ENCODE data around the gene TANC1. TPM values are rescaled to one million over a fixed set of nuclear protein-coding genes. Genes with fewer than 3 reads are reported as not detected.

Gene TANC1
- polyA plus RNA-seq, 1 donor (not counting 4 experiments of a cell fraction or from before 2014, with no cell fraction given): 33.5 TPM

- H3K36me3 ChIP-seq (ENCODE audit: control insufficient read depth in 2 of 2, extremely low read depth in 1 of 2, insufficient read depth in 2 of 2, low read length in 2 of 2): peaks cover 0 to 2% of the 10 kb centered on the region in 2 experiments
- no peaks in the 10 kb centered on the region for H3K9me1 ChIP-seq (ENCODE audit: control insufficient read depth, extremely low read depth, insufficient read depth, low read length)
- peak overlapping the region; percentile 88 for H3K4me2 ChIP-seq (ENCODE audit: control insufficient read depth, extremely low read depth, insufficient read depth, low read depth, low read length)
- H3K9ac ChIP-seq (ENCODE audit: control insufficient read depth, extremely low read depth, insufficient read depth, low read length): peak overlapping the region; percentile 91
- H3K27me3 ChIP-seq (ENCODE audit: control insufficient read depth, extremely low read depth, insufficient read depth, low read length): no peaks in the 10 kb centered on the region
- H3K4me1 ChIP-seq (ENCODE audit: control insufficient read depth, extremely low read depth, insufficient read depth, low read length): peaks cover 46% of the 10 kb centered on the region
- H3K9me3 ChIP-seq (ENCODE audit: control insufficient read depth, low read depth, low read length): no peaks in the 10 kb centered on the region
- peaks cover 15% of the 10 kb centered on the region for H4K20me1 ChIP-seq (ENCODE audit: control insufficient read depth, extremely low read depth, insufficient read depth, low read length)
- FAIRE-seq (no peak), DNase-seq (ENCODE audit: low read depth, low spot score) (no peak)
- H3K27ac ChIP-seq (ENCODE audit: control insufficient read depth, insufficient read depth, low read length): peak overlapping the region; percentile 87
- TF ChIP-seq, protein P1, sequence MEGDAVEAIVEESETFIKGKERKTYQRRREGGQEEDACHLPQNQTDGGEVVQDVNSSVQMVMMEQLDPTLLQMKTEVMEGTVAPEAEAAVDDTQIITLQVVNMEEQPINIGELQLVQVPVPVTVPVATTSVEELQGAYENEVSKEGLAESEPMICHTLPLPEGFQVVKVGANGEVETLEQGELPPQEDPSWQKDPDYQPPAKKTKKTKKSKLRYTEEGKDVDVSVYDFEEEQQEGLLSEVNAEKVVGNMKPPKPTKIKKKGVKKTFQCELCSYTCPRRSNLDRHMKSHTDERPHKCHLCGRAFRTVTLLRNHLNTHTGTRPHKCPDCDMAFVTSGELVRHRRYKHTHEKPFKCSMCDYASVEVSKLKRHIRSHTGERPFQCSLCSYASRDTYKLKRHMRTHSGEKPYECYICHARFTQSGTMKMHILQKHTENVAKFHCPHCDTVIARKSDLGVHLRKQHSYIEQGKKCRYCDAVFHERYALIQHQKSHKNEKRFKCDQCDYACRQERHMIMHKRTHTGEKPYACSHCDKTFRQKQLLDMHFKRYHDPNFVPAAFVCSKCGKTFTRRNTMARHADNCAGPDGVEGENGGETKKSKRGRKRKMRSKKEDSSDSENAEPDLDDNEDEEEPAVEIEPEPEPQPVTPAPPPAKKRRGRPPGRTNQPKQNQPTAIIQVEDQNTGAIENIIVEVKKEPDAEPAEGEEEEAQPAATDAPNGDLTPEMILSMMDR (optimal IDR thresholded peaks at IDR 0.05 in 1 of 3, IDR thresholded peaks at IDR 0.05 in 1 of 3, conservative IDR thresholded peaks at IDR 0.05 in 1 of 3; ENCODE audit: extremely low read depth in 1 of 3, insufficient read depth in 2 of 3, low read length in 3 of 3): no peak
- no peak for TF ChIP-seq EZH2 (IDR thresholded peaks at IDR 0.05; ENCODE audit: low read length)
- peak overlapping the region; percentile 79 to 97 (median 95) for H3K4me3 ChIP-seq (ENCODE audit: control insufficient read depth in 2 of 3, extremely low read depth in 1 of 3, insufficient read depth in 2 of 3, low read depth in 1 of 3, low read length in 3 of 3)
- H2AFZ ChIP-seq (ENCODE audit: control insufficient read depth, low read length): peak overlapping the region; percentile 79
- H3K79me2 ChIP-seq (ENCODE audit: control insufficient read depth, insufficient read depth, low read length): peaks cover 56% of the 10 kb centered on the region
- dilution Hi-C loops (cut with MboI; ENCODE audit: extremely low pct_ligation_motif_present, low sequenced_read_pairs): no loop called here
Observed at GRCh38 chr2:158969162-158969714, 798 bp downstream of the TANC1 start.

DNA sequence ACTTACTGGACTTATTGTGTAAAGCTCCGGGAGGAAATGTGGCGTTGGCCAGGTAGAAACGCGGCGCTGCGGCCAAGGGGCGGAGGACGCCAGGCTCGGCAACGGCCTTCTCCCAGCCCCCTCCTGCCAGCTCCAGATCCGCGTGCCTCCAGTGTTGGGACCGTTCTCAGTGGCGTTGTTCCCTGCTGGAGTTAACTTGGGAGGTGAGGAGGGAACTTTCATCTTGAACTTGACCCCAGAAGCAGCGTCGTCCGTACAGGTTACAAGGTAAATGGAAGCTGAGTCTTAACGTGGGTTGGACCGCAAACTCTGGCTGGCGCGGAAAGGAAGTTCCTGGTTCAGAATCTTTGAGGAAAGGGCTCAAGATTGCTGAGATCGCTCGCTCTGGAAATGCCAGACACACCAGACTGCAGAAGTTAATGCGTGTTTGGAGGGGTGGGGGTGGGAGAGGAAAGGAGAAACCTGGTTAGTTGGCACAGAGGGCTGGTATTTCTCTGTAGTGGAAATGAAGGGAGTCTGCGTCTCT, 1.3 kb downstream of the TANC1 start:
- TF ChIP-seq, protein P1 (optimal IDR thresholded peaks at IDR 0.05 in 1 of 3, IDR thresholded peaks at IDR 0.05 in 1 of 3, conservative IDR thresholded peaks at IDR 0.05 in 1 of 3; ENCODE audit: extremely low read depth in 1 of 3, insufficient read depth in 2 of 3, low read length in 3 of 3): no peak
- no peak for TF ChIP-seq EZH2 (IDR thresholded peaks at IDR 0.05; ENCODE audit: low read length)
- dilution Hi-C loops (cut with MboI; ENCODE audit: extremely low pct_ligation_motif_present, low sequenced_read_pairs): no loop called here
- Histone ChIP-seq H3K9me3 (ENCODE audit: control insufficient read depth, low read depth, low read length) (no peaks in the 10 kb centered on the region), H3K27ac (ENCODE audit: control insufficient read depth, insufficient read depth, low read length) (peak overlapping the region; percentile 87), H3K9ac (ENCODE audit: control insufficient read depth, extremely low read depth, insufficient read depth, low read length) (peak overlapping the region; percentile 91), H2AFZ (ENCODE audit: control insufficient read depth, low read length) (peak overlapping the region; percentile 79), H3K9me1 (ENCODE audit: control insufficient read depth, extremely low read depth, insufficient read depth, low read length) (no peaks in the 10 kb centered on the region), H4K20me1 (ENCODE audit: control insufficient read depth, extremely low read depth, insufficient read depth, low read length) (peaks cover 19% of the 10 kb centered on the region), H3K4me1 (ENCODE audit: control insufficient read depth, extremely low read depth, insufficient read depth, low read length) (peaks cover 47% of the 10 kb centered on the region), H3K4me3 (ENCODE audit: control insufficient read depth in 2 of 3, extremely low read depth in 1 of 3, insufficient read depth in 2 of 3, low read depth in 1 of 3, low read length in 3 of 3) (peak overlapping the region; percentile 79 to 97 (median 95)), H3K4me2 (ENCODE audit: control insufficient read depth, extremely low read depth, insufficient read depth, low read depth, low read length) (peak overlapping the region; percentile 88), H3K36me3 (ENCODE audit: control insufficient read depth in 2 of 2, extremely low read depth in 1 of 2, insufficient read depth in 2 of 2, low read length in 2 of 2) (peaks cover 0 to 2% of the 10 kb centered on the region in 2 experiments), H3K27me3 (ENCODE audit: control insufficient read depth, extremely low read depth, insufficient read depth, low read length) (no peaks in the 10 kb centered on the region), H3K79me2 (ENCODE audit: control insufficient read depth, insufficient read depth, low read length) (peaks cover 62% of the 10 kb centered on the region)
- no peak for DNase-seq (ENCODE audit: low read depth, low spot score)
- FAIRE-seq: peak; percentile 63
